NK-92 (cell line): ENCODE measurements around the gene CDY1.
"Not testable (repeated sequence)": the region's sequence is repeated elsewhere in the genome, so short reads cannot be mapped to it uniquely, and the experiment has no call there.

ENCODE experiments used
- DNase-seq: peaks from one replicate; lab custom pipeline; 2025; ENCODE audit not compliant: unreplicated experiment; lab: John Stamatoyannopoulos, UW

Gene CDY1

GRCh38 chrY:25621817-25622216, at the start of gene CDY1:
TSS of gene CDY1 (plus strand) at chrY:25622117. CDS start at chrY:25622443, 326 bp downstream.
- not testable (repeated sequence) for DNase-seq

GRCh38 chrY:25593336-25593735, 28.6 kb upstream of the CDY1 start:
- not testable (repeated sequence) for DNase-seq

- not testable (repeated sequence) for DNase-seq
Measured at GRCh38 chrY:25620209-25620608, 1.7 kb upstream of the CDY1 start.

GRCh38 chrY:25626524-25626923, 4.6 kb downstream of the CDY1 start:
- DNase-seq, result not testable (repeated sequence)

GRCh38 chrY:25630383-25631112, 8.6 kb downstream of the CDY1 start:
- not testable (repeated sequence) for DNase-seq

- DNase-seq, result not testable (repeated sequence)
Measured at GRCh38 chrY:25639852-25640251, 17.9 kb downstream of the CDY1 start.

- not testable (repeated sequence) for DNase-seq
Measured at GRCh38 chrY:25643024-25643915, 21.4 kb downstream of the CDY1 start.
